IMR-90 (cell line): ENCODE data around the gene ANKRD65. TPM values are rescaled to one million over a fixed set of nuclear protein-coding genes. Genes with fewer than 3 reads are reported as not detected.

ENCODE experiments used
- ATAC-seq: fragments of 200-7000 bp; cut with Tn5 transposase; 2 replicates; pipeline ENCODE4 v1.9.1; 2020; ENCODE audit warnings: low read depth, mild to moderate bottlenecking, moderate library complexity
- BruUV-seq: library from RNA; stranded (reverse); fragments of 400-500 nt; replicated peaks from 2 replicates; lab custom pipeline; 2021; lab: Mats Ljungman, UMichigan
- CTCF ChIA-PET: fragments of 300-600 bp; formaldehyde crosslinking; extraction: SDS; loops from one replicate; lab custom pipeline; 2021; ENCODE audit warnings: antibody characterized with exemption; lab: Yijun Ruan, JAX
- POLR2A ChIA-PET: fragments of 300-600 bp; sonication (Branson Sonifier 250); formaldehyde crosslinking; loops from one replicate; lab custom pipeline; 2022; ENCODE audit warnings: antibody characterized with exemption; ENCODE audit not compliant: unreplicated experiment; lab: Charles Lee
- DNase-seq: peaks from one replicate; pipeline ENCODE4 v3.0.0; 2013
- H2AFZ ChIP-seq: replicated peaks from 2 replicates; pipeline ENCODE3; 2013; ENCODE audit warnings: low read length, mild to moderate bottlenecking; ENCODE audit not compliant: poor library complexity
- H2AK5ac ChIP-seq: 2 replicates; pipeline ENCODE4 v1.6.1; 2013; ENCODE audit warnings: low read depth, low read length, inconsistent platforms
- H2AK9ac ChIP-seq: replicated peaks from 2 replicates; pipeline ENCODE3; 2013; ENCODE audit warnings: mild to moderate bottlenecking, low read depth, low read length, moderate library complexity; ENCODE audit not compliant: poor library complexity
- H2BK120ac ChIP-seq: 2 replicates; pipeline ENCODE4 v1.6.1; 2013; ENCODE audit warnings: low read depth, low read length, inconsistent platforms
- H2BK15ac ChIP-seq: 3 replicates; pipeline ENCODE4 v1.6.1; 2013; ENCODE audit warnings: low read depth, low read length, inconsistent platforms
- H2BK20ac ChIP-seq: 2 replicates; pipeline ENCODE4 v1.6.1; 2013; ENCODE audit warnings: low read depth, mild to moderate bottlenecking, inconsistent platforms, low read length, moderate library complexity
- H2BK5ac ChIP-seq: 2 replicates; pipeline ENCODE4 v1.6.1; 2013; ENCODE audit warnings: mild to moderate bottlenecking, low read depth, low read length, inconsistent platforms; ENCODE audit not compliant: poor library complexity, severe bottlenecking
- H3K14ac ChIP-seq: replicated peaks from 2 replicates; pipeline ENCODE4 v1.6.1; 2013; ENCODE audit warnings: low read depth, low read length, inconsistent platforms
- H3K18ac ChIP-seq: 2 replicates; pipeline ENCODE4 v1.6.1; 2013; ENCODE audit warnings: low read depth, low read length, control low read depth
- H3K23ac ChIP-seq: 2 replicates; pipeline ENCODE4 v1.6.1; 2013; ENCODE audit warnings: low read depth, low read length, inconsistent platforms
- H3K27ac ChIP-seq: 2 replicates; pipeline ENCODE4 v1.5.1; 2013; ENCODE audit warnings: mild to moderate bottlenecking, control low read depth, low read length; ENCODE audit not compliant: insufficient read depth
- H3K27me3 ChIP-seq: 2 replicates; pipeline ENCODE4 v1.6.1; 2013; ENCODE audit warnings: low read length; ENCODE audit not compliant: control insufficient read depth, insufficient read depth
- H3K36me3 ChIP-seq: 2 replicates; pipeline ENCODE4 v1.6.1; 2013; ENCODE audit warnings: low read length, mixed read lengths; ENCODE audit not compliant: control insufficient read depth, insufficient read depth
- H3K4ac ChIP-seq: 2 replicates; pipeline ENCODE4 v1.6.1; 2013; ENCODE audit warnings: low read depth, low read length, inconsistent platforms
- H3K4me1 ChIP-seq: 2 replicates; pipeline ENCODE4 v1.6.1; 2013; ENCODE audit warnings: low read length, mixed read lengths; ENCODE audit not compliant: control insufficient read depth, insufficient read depth
- H3K4me2 ChIP-seq: 2 replicates; pipeline ENCODE4 v1.6.1; 2013; ENCODE audit warnings: low read depth, mild to moderate bottlenecking, control low read depth, low read length, moderate library complexity
- H3K4me3 ChIP-seq: 2 replicates; pipeline ENCODE4 v1.5.1; 2013; ENCODE audit warnings: low read depth, mild to moderate bottlenecking, control low read depth, low read length, moderate library complexity; ENCODE audit not compliant: insufficient read depth
- H3K56ac ChIP-seq: 2 replicates; pipeline ENCODE4 v1.6.1; 2013; ENCODE audit warnings: low read length, inconsistent platforms; ENCODE audit not compliant: insufficient read depth; ENCODE audit errors: extremely low read depth
- H3K79me1 ChIP-seq, 2 experiments: 2 replicates each; pipeline ENCODE4 v1.6.1; 2013; ENCODE audit warnings: low read length in 2 of 2, inconsistent platforms in 1 of 2, low read depth in 1 of 2
- H3K9ac ChIP-seq: 2 replicates; pipeline ENCODE4 v1.6.1; 2013; ENCODE audit warnings: low read depth, low read length, control low read depth
- H3K9me1 ChIP-seq: 2 replicates; pipeline ENCODE4 v1.6.1; 2013; ENCODE audit warnings: low read length, inconsistent platforms; ENCODE audit not compliant: insufficient read depth
- H3K9me3 ChIP-seq: 2 replicates; pipeline ENCODE4 v1.6.1; 2013; ENCODE audit warnings: low read length; ENCODE audit not compliant: control insufficient read depth, insufficient read depth
- H4K20me1 ChIP-seq: 2 replicates; pipeline ENCODE4 v1.6.1; 2013; ENCODE audit warnings: low read length, inconsistent platforms; ENCODE audit not compliant: insufficient read depth
- H4K5ac ChIP-seq: 2 replicates; pipeline ENCODE4 v1.6.1; 2013; ENCODE audit warnings: mild to moderate bottlenecking, low read depth, low read length, control low read depth
- H4K8ac ChIP-seq, 2 experiments: 2 replicates each; pipeline ENCODE4 v1.6.1; 2013; ENCODE audit warnings: low read depth in 2 of 2, low read length in 2 of 2, control low read depth in 1 of 2, inconsistent platforms in 1 of 2
- H4K91ac ChIP-seq: 2 replicates; pipeline ENCODE4 v1.6.1; 2013; ENCODE audit warnings: low read depth, low read length, inconsistent platforms; ENCODE audit not compliant: insufficient read depth
- FOS ChIP-seq: fragments of 150-350 bp; IDR thresholded peaks from 2 replicates; pipeline ENCODE4 v1.6.1; 2016; ENCODE audit warnings: low read depth, low read length
- MAZ ChIP-seq: IDR thresholded peaks from 2 replicates; pipeline ENCODE4 v1.6.1; 2012; ENCODE audit warnings: low read depth, mild to moderate bottlenecking, low read length, improper control_type of control experiment, moderate library complexity, borderline replicate concordance
- RFX5 ChIP-seq: IDR thresholded peaks from 2 replicates; pipeline ENCODE4 v1.8.0; 2012; ENCODE audit warnings: low read depth, mild to moderate bottlenecking, low read length, moderate library complexity
- whole genome bisulfite sequencing, 2 experiments: methylation state at CpG; one replicate each; pipeline versions ENCODE4 v1.1.5 to v1.1.7; 2013; ENCODE audit warnings: missing lambda C conversion rate in 2 of 2; ENCODE audit not compliant: insufficient read length in 1 of 2; ENCODE audit errors: extremely low coverage in 2 of 2; 5-methylcytosine and 5-hydroxymethylcytosine counted together
- dilution Hi-C: fragments of 300-500 bp; cut with HindIII; formaldehyde crosslinking; loops from one replicate; pipeline ENCODE4 v1.14.3; 2018; ENCODE audit warnings: low sequenced_read_pairs; ENCODE audit not compliant: unreplicated experiment
- in situ Hi-C: fragments of 300-500 bp; cut with MboI; formaldehyde crosslinking; loops from 3 replicates; pipeline ENCODE4 v1.14.3; 2019; ENCODE audit warnings: low sequenced_read_pairs, inconsistent platforms, mixed read lengths
- intact Hi-C: fragments of 100-400 bp; cut with micrococcal nuclease; formaldehyde crosslinking; loops from 2 replicates; pipeline ENCODE4 v1.10.0; 2022
- polyA plus RNA-seq, 3 experiments: library from polyadenylated mRNA; depleted of rRNA; stranded (reverse); fragments of >200 nt; gene quantifications; 2 replicates each; pipeline ENCODE4 v1.2.3, GENCODE V29; 2012; ENCODE audit warnings: low replicate concordance in 1 of 3
- total RNA-seq: library from RNA; depleted of rRNA; stranded (reverse); fragments of >200 nt; gene quantifications from 2 replicates; pipeline ENCODE4 v1.2.3, GENCODE V29; 2012

ANKRD65 gene
- total and polyA plus RNA-seq, 2 of the 4 experiments (the other 2 are of a cell fraction) = 0.09 TPM; not detected in 1

DNA sequence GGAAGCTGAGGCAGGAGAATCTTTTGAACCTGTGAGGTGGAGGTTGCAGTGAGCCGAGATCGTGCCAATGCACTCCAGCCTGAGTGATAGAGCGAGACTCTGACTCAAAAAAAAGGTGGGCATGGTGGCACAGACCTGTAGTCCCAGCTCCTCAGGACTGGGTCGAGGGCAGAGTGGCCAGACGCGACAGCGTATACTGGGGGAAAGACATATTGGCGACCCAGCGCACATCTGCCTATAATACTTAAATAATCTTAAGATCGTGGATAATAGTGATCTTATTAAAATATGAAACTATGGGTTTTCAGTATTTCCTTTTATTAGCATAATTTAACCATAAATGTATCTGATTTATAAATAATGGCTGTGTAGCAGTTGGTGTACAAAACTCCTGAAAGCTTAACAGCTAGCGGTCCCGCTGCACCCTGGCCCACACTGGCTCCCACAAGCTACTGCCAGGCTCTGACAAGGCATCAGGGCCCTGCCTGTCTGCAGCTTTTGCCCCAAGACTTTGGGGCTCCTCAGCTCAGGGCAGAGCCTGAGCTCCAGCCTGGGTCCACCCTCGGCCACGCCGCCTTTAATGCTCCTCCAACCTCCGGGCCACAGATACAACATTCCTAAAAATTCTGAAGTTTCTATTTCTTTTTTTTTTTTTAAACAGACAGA, 43.4 kb downstream of the ANKRD65 start:
- no peak overlapping the region for H2BK15ac ChIP-seq
- H4K20me1 ChIP-seq = peaks cover 8% of the 10 kb centered on the region
- H2BK120ac ChIP-seq = no peak overlapping the region
- H3K36me3 ChIP-seq = peaks cover 11% of the 10 kb centered on the region
- H3K9me3 ChIP-seq = no peaks in the 10 kb centered on the region
- CTCF ChIA-PET = no interaction called here
- no peaks in the 10 kb centered on the region for H3K27me3 ChIP-seq
- in situ Hi-C loops (no loop called here), dilution Hi-C loops (no loop called here), intact Hi-C loops (no loop called here)
- no peak overlapping the region for H3K27ac ChIP-seq
- peaks cover 5% of the 10 kb centered on the region for H3K4me1 ChIP-seq
- H3K23ac ChIP-seq = no peak overlapping the region
- no peak overlapping the region for H2BK5ac ChIP-seq
- no peak overlapping the region for H3K4ac ChIP-seq
- H3K79me1 ChIP-seq = peaks cover 4 to 40% of the 10 kb centered on the region in 2 experiments
- no peak overlapping the region for H3K56ac ChIP-seq
- no peak overlapping the region for H2AFZ ChIP-seq
- no peak overlapping the region for H2BK20ac ChIP-seq
- no peak overlapping the region for H2AK9ac ChIP-seq
- no peak overlapping the region for H3K4me2 ChIP-seq
- no peak overlapping the region for H3K9ac ChIP-seq
- 0 out of 2 replicates have a peak, but pooled peaks cover 5% of the 10 kb centered on the region for H3K9me1 ChIP-seq
- POLR2A ChIA-PET = no interaction called here
- TF ChIP-seq FOS (no peak), MAZ (no peak), RFX5 (no peak)
- DNase-seq (no peak), ATAC-seq (no peak)
- no TSS peak for BruUV-seq
- no peak overlapping the region for H4K91ac ChIP-seq
- no peak overlapping the region for H4K8ac ChIP-seq
- H2AK5ac ChIP-seq = no peak overlapping the region
- no peak overlapping the region for H4K5ac ChIP-seq
- H3K4me3 ChIP-seq = no peak overlapping the region
- H3K14ac ChIP-seq = no peak overlapping the region
- 86% methylated on average over 7 of the region's 16 CpGs; no CpG with 5 or more reads in 1 of the 2 experiments for WGBS, 2 experiments
- no peak overlapping the region for H3K18ac ChIP-seq
